Left lung (tissue), 10 donors: ENCODE data around the gene MLLT3. TPM values are rescaled to one million over a fixed set of nuclear protein-coding genes. Genes with fewer than 3 reads are reported as not detected.

Experiments used
- ATAC-seq: fragments of 200-7000 bp; cut with Tn5 transposase; one replicate; pipeline ENCODE4 v1.9.1; 2020; ENCODE audit warnings: moderate library complexity
- DNase-seq, 4 donors: peaks; one replicate each; pipeline ENCODE4 v3.0.0-alpha.2; 2013 to 2020
- H3K27ac ChIP-seq, 2 donors: fragments of 200-600 bp; sonication (generic) in 1 of 2; one replicate each; pipeline versions ENCODE4 v1.5.0 to v1.8.0; 2020 to 2021
- H3K27me3 ChIP-seq, 2 donors: fragments of 200-600 bp; sonication (generic) in 1 of 2; one replicate each; pipeline versions ENCODE4 v1.5.0 to v1.8.0; 2020 to 2021
- H3K36me3 ChIP-seq, 2 donors: fragments of 200-600 bp; sonication (generic) in 1 of 2; one replicate each; pipeline versions ENCODE4 v1.5.0 to v1.8.0; 2020 to 2021
- H3K4me1 ChIP-seq, 2 donors: fragments of 200-600 bp; one replicate each; pipeline ENCODE4 v1.8.0; 2021
- H3K4me3 ChIP-seq, 2 donors: fragments of 200-600 bp; sonication (generic) in 1 of 2; one replicate each; pipeline versions ENCODE4 v1.5.0 to v1.8.0; 2020 to 2021; ENCODE audit warnings: mild to moderate bottlenecking in 1 of 2
- H3K9me3 ChIP-seq, 2 donors: fragments of 200-600 bp; sonication (generic) in 1 of 2; one replicate each; pipeline versions ENCODE4 v1.5.0 to v1.8.0; 2020 to 2021
- intact Hi-C, 2 donors: fragments of 100-400 bp; cut with DNase I; formaldehyde crosslinking; loops; one replicate each; pipeline versions ENCODE4 v1.11.2 to v1.14.2; 2022
- polyA plus RNA-seq, 6 donors: library from polyadenylated mRNA; unstranded; fragments of 120-200 nt; gene quantifications; one replicate each; pipeline ENCODE4 v1.2.1, GENCODE V29; 2013; ENCODE audit not compliant: insufficient read length in 6 of 6
- total RNA-seq, 2 donors: library from RNA; stranded (reverse); fragmentation: NEBNext Ultra II Directional; extraction: Animal tissue kit (Norgen Biotek cat#: 25700); gene quantifications; one replicate each; pipeline ENCODE4 v1.2.1, GENCODE V29; 2021
- TF ChIP-seq, protein P1 (sequence below), 2 donors: fragments of 200-600 bp; sonication (generic) in 1 of 2; IDR thresholded peaks; one replicate each; pipeline versions ENCODE4 v1.5.0 to v1.8.0; 2021; ENCODE audit warnings: antibody characterized with exemption in 2 of 2
- donor health status: DM: no; HTN: yes; CAD: no.
- donor health status: DM: no; HTN: no; CAD: no.

The MLLT3 gene
- total and polyA plus RNA-seq, 8 donors = 17.0 to 38.2 (median 32.5) TPM

DNA sequence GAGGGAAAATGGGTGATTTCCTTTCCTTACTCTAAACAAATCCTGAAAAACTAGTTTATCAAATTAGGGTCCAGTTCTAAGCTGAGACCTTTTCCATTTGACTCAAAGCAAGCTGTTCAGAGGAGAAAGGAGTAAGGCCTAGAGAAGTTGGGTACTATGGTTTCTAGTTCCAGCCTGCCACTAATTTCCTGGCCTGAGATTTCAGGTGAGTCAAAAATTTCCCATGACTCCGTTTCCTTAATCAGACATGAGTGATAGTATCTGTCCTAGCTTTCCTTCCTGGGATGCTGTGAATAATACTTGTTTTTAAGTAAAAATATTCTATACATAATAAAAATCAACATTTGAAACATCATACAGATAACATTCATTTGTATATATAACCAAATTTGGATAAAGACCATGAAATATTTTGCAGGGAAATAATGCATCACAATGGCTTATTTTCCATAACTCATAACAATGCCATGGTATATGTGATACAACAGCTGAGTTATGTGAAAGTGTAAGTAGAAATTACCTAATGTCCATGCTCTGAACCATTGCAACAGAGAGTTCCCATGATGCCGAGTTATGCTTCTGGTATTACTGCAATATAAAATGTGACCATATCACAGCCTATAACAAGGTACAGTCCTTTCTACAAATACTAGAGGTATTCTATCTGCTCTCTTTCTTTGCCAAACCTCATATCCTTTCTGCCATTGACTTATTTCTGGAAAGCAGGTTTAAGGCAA lies 142.7 kb downstream of the MLLT3 start:
- no peak for DNase-seq
- no peak overlapping the region for H3K27ac ChIP-seq
- no peaks in the 10 kb centered on the region for H3K4me1 ChIP-seq
- no peaks in the 10 kb centered on the region for H3K36me3 ChIP-seq
- no peaks in the 10 kb centered on the region for H3K9me3 ChIP-seq
- TF ChIP-seq, protein P1, sequence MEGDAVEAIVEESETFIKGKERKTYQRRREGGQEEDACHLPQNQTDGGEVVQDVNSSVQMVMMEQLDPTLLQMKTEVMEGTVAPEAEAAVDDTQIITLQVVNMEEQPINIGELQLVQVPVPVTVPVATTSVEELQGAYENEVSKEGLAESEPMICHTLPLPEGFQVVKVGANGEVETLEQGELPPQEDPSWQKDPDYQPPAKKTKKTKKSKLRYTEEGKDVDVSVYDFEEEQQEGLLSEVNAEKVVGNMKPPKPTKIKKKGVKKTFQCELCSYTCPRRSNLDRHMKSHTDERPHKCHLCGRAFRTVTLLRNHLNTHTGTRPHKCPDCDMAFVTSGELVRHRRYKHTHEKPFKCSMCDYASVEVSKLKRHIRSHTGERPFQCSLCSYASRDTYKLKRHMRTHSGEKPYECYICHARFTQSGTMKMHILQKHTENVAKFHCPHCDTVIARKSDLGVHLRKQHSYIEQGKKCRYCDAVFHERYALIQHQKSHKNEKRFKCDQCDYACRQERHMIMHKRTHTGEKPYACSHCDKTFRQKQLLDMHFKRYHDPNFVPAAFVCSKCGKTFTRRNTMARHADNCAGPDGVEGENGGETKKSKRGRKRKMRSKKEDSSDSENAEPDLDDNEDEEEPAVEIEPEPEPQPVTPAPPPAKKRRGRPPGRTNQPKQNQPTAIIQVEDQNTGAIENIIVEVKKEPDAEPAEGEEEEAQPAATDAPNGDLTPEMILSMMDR (IDR thresholded peaks at IDR 0.05) = no peak
- no peak for ATAC-seq
- intact Hi-C loops = no loop called here
- H3K4me3 ChIP-seq = no peak overlapping the region
- no peaks in the 10 kb centered on the region for H3K27me3 ChIP-seq

DNA sequence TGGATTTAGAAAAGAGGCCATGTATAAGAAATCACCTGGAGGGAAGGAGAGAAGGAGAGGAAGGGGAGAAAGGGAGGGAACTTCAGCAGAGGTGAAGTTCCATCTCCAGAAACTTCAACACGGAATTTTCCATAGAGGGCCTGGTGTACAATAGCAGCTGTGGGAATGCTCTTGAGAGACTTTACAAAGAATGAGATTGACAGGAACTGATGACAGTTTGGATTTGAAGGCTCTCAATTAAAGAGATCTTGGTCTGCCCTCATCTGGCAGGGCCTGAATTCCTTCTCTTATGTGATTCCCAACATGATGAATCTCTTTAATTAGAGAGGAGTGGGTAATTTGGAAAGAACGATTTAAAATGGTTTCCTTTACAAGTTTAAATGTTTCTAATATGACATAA lies 143.5 kb downstream of the MLLT3 start:
- no peak overlapping the region for H3K4me3 ChIP-seq
- H3K27me3 ChIP-seq = no peaks in the 10 kb centered on the region
- no peak overlapping the region for H3K27ac ChIP-seq
- no peak for ATAC-seq
- H3K9me3 ChIP-seq = no peaks in the 10 kb centered on the region
- no peak for DNase-seq
- TF ChIP-seq, protein P1 (IDR thresholded peaks at IDR 0.05) = no peak
- no peaks in the 10 kb centered on the region for H3K4me1 ChIP-seq
- no peaks in the 10 kb centered on the region for H3K36me3 ChIP-seq
- intact Hi-C loops = no loop called here

DNA sequence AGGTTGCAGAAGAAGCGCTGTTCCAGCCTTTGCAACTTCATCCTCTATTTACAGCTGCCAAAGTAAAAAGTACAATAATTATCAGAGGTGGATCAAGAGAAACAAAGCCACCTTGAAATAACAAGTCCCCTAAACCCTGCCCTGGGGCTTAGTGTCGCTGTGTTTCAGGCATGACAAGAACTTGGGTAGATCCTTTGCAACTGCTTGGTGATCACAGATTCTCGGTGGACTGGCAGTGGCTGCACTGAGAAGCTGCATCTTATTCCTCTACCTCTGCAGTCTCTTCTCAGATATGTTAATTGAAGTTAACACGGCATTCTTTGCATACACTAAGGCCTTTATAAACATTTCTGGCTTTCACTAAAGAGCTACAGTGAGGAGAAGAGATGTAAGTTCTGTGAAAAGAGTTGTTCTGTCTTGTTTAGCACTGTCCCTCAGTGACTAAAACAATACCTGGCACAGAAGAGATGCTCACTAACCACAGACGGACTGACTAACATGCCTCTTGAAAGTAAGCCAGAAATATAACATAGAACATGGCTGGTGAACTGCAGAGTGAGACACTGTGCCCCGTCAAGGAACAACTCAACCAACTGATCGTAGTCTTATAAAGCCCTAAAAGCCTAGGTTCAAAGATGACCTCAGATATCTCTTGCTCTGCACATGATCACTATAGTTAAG lies 144.2 kb downstream of the MLLT3 start:
- H3K9me3 ChIP-seq = no peaks in the 10 kb centered on the region
- TF ChIP-seq, protein P1 (IDR thresholded peaks at IDR 0.05) = no peak
- ATAC-seq = no peak
- peaks cover 0 to 6% of the 10 kb centered on the region in 2 donors for H3K4me1 ChIP-seq
- no peaks in the 10 kb centered on the region for H3K36me3 ChIP-seq
- intact Hi-C loops = no loop called here
- H3K4me3 ChIP-seq = no peak overlapping the region
- H3K27ac ChIP-seq = no peak overlapping the region
- DNase-seq = no peak
- H3K27me3 ChIP-seq = no peaks in the 10 kb centered on the region

DNA sequence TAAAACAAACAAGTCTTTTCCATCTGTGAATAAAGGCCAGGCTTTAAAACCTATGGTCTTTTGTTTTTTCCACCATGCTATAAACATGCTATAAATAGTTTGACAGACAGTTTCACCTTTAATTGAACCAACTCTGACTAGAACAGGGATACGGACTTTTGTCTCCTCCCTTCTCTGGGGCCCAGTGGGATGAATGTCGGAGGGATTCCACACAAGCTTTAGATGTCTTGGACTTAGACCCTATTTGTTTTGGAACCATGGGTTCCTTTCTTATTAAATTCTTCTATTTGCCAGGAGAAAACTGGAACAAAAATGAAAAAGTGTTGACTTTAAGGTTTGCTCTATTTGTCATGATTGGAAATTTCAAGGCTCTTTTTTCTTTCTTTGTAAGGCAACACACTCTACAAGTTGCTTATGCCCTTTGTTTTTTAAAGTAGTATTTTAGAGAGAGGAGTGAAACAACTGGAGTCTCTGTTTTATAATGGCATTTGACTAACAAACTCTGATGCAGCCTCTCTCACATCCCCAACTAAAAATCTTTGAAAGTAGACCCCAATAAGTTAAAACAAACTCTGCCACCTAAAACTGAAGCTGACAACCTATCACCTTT lies 145.3 kb downstream of the MLLT3 start:
- DNase-seq (no peak), ATAC-seq (no peak)
- H3K4me3 ChIP-seq = no peak overlapping the region
- TF ChIP-seq, protein P1 (IDR thresholded peaks at IDR 0.05) = no peak
- H3K36me3 ChIP-seq = no peaks in the 10 kb centered on the region
- H3K27me3 ChIP-seq = no peaks in the 10 kb centered on the region
- peaks cover 0 to 11% of the 10 kb centered on the region in 2 donors for H3K4me1 ChIP-seq
- no peaks in the 10 kb centered on the region for H3K9me3 ChIP-seq
- intact Hi-C loops = no loop called here
- no peak overlapping the region for H3K27ac ChIP-seq

DNA sequence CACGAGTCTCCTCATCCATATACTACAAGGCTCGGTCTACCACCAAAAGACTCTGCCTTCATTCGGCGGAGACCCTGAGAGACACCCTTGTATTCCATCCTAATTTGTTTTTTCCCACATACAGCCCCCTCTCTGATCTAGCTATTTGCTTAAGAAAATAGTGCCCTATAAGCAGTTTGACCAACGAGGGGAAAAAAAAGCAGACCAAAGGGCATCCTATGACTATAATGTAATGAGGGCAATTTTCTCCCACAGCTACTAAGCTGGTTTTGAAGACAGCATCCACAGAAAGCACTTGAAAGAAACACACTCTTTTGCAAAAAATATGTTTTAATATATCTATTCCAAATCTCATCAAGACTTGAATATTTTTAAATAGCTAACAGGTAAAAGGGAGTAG lies 147.8 kb downstream of the MLLT3 start:
- H3K27ac ChIP-seq = no peak overlapping the region
- intact Hi-C loops = no loop called here
- H3K36me3 ChIP-seq = no peaks in the 10 kb centered on the region
- no peak for DNase-seq
- no peak for ATAC-seq
- H3K9me3 ChIP-seq = no peaks in the 10 kb centered on the region
- no peak overlapping the region for H3K4me3 ChIP-seq
- peaks cover 0 to 11% of the 10 kb centered on the region in 2 donors for H3K4me1 ChIP-seq
- TF ChIP-seq, protein P1 (IDR thresholded peaks at IDR 0.05) = no peak
- H3K27me3 ChIP-seq = no peaks in the 10 kb centered on the region
